ENCODE results near the gene NCL.
"Not testable (repeated sequence)": the region's sequence is repeated elsewhere in the genome, so short reads cannot be mapped to it uniquely, and the experiment has no call there.

Gene NCL

DNA sequence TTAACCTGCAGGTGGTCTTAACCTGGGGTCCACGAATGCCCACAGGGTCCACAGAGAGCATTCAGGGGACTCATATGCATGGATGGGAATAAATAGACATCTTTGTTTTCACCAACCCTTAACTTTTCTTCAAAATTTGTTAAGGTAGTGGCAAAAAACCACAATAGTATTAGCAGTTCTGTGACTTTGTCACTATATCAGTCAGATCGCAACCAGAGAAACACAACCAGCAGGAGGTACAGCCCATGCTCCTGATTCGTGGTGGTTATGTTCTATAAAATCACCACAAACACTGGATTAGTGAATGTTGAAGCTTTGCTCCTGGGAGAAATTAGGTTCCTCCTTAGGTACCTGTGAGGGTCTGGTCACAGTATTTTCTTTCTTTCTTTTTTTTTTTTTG lies 37.2 kb downstream of the NCL start:
- no peak for DNase-seq

DNA sequence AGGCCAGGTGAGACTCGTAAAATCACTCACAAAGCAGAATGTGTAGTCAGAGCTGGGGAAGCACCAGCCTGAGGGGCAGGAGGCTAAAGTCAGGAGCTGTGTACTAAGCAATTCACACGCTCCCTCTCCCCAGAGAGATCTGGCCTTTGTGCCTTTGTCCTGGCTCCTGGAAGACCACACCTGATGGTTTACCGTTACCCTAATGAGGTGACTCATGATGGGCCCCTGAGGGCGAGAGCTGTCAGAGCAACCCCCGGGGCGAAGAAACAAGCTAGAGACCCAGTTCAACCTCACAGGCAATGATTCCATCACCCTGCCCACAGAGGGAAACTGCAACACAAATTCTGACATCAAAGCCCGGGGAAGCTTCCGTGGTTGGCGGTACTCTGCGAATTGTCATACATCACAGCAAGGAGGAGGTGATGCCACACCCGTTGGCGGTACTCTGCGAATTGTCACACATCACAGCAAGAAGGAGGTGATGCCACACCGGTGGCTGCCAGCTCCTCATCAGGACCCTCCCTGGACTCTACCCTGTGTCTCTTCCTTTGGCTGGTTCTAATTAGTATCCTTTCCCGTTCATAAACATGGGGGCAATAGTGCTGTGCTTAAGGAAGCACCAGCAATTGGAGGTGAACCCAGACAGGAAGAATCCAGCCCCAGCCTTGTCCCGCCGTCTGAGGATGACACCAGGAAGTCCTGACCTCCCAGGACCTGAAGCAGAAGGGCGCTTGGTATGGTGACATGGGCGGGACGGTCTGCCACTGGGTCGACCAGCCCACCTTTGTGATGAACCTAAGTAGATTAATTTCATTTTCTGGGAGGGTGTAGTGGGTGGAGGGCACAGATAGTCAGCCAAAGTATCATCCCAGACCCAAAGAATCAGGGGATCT lies 38.2 kb downstream of the NCL start:
- DNase-seq: no peak

DNA sequence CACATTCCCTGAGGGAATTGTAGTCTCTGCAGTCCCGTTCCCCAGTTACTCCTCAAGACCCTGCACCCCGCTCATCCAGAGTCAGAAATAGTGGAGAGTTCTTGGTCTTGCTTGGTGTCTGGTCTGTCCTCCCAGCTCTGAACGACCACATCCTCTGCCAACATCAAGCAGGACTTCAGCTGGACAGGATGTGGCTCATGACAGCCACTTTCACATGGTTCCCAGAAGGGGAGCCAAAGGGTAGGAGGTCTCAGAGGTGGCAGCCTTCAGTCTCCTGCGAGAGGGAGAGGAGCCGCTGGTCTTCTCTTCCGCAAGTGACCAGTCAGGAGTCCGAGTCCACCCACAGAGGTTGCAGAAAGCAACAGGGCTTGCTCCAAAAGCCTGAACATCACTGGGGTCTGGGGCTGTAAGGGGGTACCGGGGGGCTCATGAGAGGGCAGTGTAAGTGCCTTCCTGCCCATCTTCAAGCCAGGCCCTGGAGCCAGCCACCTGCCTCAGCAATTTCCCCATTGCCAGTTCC lies 38.9 kb downstream of the NCL start:
- DNase-seq: no peak

DNA sequence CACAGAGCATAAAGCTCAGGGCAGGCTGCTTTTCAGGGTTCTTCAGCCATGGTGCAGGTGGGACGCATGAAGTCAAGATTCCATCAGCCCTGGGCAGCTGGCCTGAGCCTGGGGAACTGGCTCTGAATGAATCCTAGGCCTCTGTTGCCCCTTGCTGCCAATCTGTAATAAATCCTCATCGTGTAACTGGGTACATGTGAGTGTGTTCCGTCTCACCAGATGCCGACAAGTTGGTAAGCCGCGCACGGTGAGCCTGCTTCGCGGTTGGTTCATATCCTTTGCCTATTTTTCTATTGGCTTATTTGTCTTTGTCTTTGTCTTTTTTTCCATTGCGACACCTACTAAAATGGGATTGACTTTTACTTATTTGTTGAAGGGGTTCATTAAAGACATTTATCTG lies 41.1 kb downstream of the NCL start:
- DNase-seq: no peak

DNA sequence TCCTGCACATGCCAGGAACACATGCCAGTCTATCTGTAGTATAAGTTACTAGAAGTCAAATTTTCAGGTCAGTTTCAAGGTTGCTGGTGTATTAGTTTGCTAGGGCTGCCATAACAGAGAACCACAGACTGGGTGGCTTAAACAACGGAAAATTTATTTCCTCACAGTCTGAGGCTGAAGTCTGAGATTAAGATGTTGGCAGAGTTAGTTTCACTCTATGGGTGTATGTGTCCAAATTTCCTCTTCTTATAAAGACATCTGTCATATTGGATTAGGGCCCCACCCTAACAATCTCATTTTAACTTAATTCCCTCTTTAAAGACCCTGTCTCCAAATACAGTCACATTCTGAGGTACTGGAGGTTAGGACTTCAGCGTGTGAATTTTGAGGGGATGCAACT lies 42.2 kb downstream of the NCL start:
- no peak for DNase-seq

DNA sequence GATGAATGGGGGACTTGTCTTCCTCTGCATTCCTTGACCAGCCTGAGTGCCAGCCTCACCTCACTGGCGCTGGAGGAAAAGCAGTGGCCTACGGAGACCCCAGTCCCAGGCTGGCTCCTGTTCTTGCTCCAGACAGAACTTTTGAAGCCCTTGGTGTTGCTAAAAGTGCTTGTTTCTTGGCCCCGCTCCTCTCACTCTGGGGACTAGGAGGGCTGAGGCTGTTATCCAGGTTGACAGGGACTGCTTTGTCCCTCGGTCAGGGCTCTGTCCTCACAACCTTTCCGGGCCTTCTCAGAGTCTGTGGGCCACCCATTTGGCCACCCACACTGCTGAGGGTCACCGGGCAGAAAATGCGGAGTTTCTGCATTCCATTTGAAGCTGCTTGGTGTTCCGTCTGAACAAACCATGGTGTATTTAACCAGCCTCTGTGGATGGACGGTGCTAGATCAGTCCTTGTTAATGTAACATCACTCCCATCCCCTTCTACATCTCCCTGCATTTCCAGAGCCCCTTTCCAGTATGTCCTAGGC lies 43.2 kb downstream of the NCL start:
- no peak for DNase-seq

DNA sequence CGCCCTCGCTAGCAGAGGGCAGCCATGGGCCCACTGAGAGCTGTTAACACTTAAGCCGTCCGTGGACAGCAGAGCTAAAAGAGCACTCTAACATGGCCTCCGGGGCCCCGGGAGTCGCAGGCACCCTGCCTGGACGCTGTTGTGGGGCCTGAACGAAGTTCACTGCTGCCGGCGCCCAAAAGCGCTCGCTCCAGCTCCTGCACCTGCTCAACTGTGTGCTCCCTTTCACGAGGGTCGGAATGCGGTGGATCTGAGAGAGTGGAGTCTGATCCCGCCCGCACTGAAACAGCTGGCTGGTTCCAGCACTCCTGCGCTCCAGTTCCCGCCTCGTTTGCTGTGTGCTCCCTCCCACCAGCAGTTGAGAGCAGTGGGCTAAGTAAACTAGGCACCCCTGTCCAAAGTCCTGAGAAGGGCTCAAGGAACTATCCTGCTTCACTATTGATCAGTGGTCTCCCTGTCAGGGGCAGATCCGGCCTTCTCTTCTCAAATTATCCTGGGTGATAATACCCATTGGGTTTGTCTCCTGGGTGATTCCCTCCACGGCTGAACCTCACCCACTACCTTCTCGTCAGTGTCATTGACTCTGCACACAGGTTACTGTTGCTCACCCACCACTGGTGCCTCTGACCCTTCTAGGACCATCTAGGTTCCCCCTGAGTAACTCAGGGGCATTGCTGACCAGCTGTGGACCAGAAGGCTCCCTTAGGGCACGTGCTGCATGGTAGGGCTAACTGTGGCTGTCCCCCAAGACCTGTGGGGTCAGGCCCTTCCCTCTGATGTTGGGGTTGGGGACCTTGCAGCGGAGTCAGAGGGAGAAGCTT lies 45.3 kb downstream of the NCL start:
- no peak for DNase-seq

DNA sequence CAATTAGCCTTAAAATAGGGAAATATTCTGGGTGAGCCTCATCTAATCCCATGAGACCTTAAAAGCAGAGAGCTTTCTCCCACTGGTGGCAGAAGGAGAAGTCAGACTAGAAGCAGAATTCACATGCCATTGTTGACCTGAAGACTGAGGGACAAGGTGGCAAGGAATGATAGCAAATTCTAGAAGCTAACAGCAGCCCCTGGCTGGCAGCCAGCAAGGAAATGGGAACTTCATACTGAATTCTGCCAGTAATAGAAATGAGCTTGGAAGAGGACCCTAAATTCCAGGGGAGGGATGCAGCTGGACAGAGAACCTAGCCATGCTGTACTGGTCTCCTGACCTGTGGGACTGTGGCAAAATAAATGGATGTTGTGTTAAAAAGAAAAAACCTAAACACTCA lies 49.3 kb downstream of the NCL start:
- no peak for DNase-seq

DNA sequence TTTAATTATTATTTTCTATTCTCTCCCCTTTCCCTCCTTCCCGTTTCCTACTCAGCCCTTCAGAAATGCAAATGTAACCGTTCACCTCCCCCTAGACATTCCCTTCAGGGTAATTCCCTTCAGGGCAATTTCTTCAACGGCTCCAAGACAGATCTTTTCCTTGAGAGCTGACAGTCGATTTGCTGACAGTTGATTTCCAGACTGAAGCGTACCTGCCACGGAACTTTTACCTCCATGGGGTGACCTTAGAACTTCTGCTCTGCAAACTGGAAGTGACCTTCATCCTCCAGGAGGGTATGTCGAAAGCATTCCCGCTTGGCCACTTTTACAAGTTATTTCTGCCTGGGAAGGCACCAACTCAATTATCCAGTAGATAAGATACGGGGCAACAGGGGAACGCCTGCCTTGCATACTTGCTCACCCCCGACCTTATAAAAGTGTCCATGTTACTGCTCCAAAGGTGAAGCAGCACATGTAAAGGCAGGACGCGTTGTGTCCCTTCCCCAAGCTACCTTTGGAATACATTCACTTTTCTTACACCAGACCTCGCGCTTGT lies 50.3 kb downstream of the NCL start:
- DNase-seq: no peak

DNA sequence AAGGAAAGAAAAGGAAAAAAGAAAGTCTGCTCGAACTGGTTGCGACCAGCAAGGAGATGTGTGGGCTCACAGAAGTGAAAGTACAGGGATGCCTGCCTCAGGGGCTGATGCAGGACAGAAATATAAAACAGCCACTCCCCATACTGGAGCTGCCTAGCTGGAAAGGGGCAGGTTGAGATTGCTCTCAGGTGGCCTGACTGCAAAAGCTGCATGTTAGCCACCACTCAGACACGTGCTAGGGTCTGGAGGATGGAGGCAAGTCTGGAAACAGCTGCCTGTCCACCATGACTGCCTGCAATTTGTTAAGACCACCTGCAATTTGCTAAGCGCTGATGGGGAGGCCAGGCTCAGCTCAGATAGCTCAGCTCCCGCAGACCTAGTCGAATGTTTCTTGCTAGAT lies 50.8 kb downstream of the NCL start:
- no peak for DNase-seq

DNA sequence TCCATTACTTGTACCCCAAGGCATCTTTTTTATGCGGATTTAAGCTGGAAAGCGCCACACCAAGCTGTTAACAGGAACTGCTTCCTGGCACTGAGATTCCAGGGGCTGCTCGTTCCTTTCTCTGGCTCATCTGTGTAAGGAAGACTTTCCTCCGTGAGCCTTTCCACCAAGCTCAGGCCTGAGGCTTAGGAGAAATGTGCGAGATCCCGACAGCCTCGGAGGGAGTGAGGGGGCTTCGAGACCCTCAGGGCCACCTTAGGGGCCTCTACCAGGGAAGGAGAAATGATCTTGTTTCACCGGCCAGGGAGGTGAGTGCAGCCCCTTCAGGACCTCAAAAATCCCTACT lies 51.7 kb downstream of the NCL start:
- DNase-seq: no peak

DNA sequence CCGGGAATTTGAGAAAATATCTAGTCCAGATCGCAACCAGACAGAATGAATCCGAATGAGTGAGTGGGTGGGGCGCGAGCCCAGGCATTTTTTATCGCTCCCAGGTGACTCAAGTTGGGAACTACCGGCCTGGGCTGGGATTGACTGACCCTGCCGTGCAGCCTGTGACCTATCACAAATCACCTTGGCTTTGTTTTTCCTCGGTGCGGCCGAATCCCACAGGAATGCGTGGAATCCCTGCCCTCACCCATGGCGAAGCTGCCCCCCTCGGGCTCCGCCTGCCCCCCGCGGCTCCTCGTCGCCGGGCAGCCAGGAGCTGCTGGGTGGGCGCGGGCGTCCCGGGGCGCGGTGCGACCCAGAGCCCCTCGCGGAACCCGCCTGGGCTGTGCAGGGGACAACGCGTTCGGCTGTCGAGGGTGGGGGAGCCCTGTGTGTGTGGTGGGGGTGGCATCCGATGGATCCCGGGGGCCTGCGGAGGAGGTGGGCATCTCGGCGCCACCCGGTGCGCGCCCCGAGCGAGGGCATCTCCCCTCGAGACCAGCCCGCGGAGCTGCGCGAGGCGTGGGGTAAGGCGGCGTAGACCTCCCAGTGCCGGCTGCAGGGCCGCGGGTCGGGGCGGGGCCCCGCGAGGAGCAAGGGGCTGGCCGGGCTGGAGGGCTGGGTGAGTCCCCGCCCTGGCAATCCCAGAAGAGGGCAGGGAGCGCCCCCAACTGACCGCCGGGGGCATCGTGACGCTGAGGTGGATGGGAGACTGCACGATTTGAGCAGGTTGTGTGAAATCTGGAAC lies 52.3 kb downstream of the NCL start:
- no peak for DNase-seq

DNA sequence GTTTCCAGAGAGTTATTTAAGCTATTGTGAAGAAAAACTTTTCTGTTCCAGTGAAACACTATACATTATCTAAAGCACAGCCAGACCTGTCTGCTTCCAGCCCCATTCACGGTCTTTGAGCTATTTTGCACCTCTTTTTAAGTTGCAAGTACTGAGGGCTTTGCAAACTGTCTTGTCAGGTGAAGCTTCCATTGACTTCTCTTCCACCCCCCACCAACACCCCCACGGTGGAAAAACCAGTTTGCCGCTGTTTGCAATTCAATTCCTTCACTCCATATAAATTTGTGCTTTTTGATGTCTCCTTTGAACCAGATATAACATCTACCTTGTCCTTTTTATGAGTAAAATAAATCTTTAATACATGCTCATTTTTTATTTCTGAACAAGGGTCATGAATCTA lies 53.0 kb downstream of the NCL start:
- DNase-seq: no peak

DNA sequence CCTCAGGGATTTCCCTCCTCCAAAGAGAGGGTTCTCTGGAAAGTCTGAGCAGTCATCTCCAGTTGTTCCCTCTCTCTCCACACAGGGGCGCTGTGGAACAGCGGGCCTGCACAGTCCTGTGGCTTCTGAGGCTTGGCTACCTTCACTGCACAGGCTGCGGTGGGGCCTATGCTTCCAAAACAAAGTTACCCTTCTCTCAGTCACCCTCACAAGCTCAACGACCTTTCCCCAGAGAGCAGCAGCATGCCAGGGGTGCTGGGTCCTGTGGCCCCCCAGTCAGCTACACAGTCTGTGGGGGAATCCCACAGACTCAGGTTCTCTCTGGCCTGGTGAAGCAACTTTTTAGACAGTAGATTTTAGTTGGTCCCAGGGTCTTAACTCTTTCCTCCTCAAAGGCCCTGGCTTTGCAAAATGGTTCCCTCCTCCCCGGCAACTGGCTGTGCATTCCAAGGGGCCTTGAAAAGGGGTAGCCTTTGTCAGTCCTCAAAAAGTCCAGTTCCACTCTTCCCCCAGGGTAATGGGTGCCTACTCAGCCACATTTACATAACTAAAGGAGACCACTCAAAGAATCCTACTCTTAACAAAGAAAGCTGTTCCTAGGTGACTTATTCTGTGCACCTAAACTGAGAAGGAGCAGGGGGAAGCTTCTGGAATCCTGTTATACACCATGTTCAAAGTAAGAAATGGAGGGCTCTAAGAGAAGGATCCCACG lies 53.8 kb downstream of the NCL start:
- no peak for DNase-seq

DNA sequence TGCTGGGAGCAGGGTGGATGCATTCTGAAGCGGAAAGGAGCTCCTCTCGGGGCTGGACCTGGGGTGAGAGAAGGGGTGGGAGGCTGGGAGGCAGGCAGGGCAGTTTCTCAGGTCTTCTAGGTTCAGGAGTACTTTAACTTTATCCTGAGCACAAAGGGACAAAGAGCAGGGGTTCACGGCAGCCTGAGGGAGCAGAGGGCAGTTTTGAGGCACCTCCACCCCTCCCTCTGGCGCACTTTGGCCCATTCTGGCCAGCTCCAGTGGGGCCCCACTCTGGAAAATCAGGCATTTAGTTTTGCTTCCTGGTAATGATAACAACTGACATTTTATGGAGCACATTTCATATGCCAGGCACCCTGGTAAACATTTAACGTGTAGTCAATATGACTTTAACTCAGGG lies 54.5 kb downstream of the NCL start:
- no peak for DNase-seq

DNA sequence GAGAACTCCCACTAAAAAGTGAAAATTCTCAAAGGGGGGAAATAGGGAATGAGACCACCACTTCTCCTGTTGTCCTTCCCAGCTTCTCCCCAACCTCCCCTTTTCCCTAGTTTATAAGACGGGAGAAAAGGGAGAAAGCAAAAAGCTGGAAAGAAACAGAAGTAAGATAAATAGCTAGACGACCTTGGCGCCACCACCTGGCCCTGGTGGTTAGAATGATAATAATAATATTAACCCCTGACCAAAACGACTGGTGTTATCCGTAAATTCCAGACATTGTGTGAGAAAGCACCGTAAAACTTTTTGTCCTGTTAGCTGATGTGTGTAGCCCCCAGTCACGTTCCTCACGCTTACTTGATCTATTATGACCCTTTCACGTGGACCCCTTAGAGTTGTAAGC lies 56.0 kb downstream of the NCL start:
- not testable (repeated sequence) for DNase-seq

DNA sequence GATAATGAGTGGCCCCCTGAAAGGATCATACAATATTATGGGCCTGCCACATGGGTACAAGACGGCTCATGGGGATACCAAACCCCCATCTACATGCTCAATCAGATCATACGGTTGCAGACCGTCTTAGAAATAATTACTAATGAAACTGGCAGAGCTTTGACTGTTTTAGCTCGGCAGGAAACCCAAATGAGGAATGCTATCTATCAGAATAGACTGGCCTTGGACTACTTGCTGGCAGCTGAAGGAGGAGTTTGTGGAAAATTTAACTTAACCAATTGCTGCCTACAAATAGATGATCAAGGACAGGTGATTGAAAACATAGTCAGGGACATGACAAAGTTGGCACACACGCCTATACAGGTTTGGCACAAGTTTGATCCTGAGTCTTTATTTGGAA lies 56.6 kb downstream of the NCL start:
- not testable (repeated sequence) for DNase-seq

DNA sequence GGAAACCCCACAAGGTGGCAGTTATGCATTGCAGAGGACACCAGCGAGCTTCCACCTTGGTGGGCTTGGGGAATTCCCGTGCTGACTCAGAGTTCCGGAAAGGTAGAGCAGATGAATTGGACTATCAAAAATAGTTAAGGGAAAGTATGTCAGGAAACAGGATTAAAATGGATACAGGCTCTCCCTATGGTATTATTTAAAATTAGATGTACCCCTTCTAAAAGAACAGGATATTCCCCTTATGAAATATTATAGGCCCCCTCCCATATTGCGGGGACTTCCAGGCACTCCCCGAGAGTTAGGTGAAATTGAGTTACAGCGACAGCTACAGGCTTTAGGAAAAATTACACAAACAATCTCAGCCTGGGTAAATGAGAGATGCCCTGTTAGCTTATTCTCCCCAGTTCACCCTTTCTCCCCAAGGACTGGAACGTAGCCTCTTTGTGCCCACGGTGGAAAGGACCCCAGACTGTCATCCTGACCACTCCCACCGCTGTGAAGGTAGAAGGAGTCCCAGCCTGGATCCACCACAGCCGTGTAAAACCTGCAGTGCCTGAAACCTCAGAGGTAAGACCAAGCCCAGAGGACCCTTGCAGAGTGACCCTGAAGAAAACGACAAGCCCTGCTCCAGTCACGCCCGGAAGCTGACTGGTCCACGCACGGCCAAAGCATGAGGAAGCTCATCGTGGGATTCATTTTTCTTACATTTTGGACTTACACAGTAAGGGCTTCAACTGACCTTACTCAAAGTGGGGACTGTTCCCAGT lies 58.5 kb downstream of the NCL start:
- not testable (repeated sequence) for DNase-seq

DNA sequence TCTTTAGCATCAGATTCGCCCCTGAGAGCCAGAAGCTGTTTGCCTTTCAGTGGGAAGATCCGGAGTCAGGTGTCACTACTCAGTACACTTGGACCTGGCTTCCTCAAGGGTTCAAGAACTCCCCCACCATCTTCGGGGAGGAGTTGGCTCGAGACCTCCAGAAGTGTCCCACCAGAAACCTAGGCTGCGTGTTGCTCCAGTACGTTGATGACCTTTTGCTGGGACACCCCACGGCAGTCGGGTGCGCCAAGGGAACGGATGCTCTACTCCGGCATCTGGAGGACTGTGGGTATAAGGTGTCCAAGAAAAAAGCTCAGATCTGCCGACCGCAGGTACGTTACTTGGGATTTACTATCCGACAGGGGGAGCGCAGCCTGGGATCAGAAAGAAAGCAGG lies 60.1 kb downstream of the NCL start:
- DNase-seq: not testable (repeated sequence)

All from NK-92 treated with Interleukin-12 subunit alpha and Interleukin-12 subunit beta, amount 100 ng/mL, for 24 hours (cell line).